ENCODE data around the gene EGFR. TPM values are rescaled to one million over a fixed set of nuclear protein-coding genes. Genes with fewer than 3 reads are reported as not detected.
"Not testable (repeated sequence)": the region's sequence is repeated elsewhere in the genome, so short reads cannot be mapped to it uniquely, and the experiment has no call there.

The EGFR gene
- total RNA-seq, 6 experiments from 2014 or later = 59.3 to 127 (median 93.7) TPM

GRCh38 chr7:55165176-55165861, 146.5 kb downstream of the EGFR start:
- ATAC-seq = no peak
- Histone ChIP-seq H3K36me3 (peaks cover 0 to 57% (median 30%) of the 10 kb centered on the region in 4 donors), H3K27ac (no peak overlapping the region), H3K9me3 (no peaks in the 10 kb centered on the region), H3K4me1 (no peaks in the 10 kb centered on the region), H3K4me3 (no peak overlapping the region), H3K27me3 (no peaks in the 10 kb centered on the region)
- 94% methylated on average over 8 of the region's 13 CpGs for WGBS (ENCODE audit: insufficient coverage, low coverage, low lambda C conversion rate, missing lambda C conversion rate)
- TF ChIP-seq POLR2A (IDR thresholded peaks at IDR 0.05) = no peak
- no peak for TF ChIP-seq CTCF (IDR thresholded peaks at IDR 0.05)
- intact Hi-C loops (cut with DNase I) = no loop called here
- DNase-seq = no peak

- WGBS (ENCODE audit: insufficient coverage, low coverage, low lambda C conversion rate, missing lambda C conversion rate) = 90% methylated on average over 4 of the region's 4 CpGs
- H3K4me3 ChIP-seq; ATAC-seq; H3K9me3 ChIP-seq; H3K27me3 ChIP-seq; H3K4me1 ChIP-seq; DNase-seq; intact Hi-C loops (cut with DNase I); H3K27ac ChIP-seq: not testable (repeated sequence)
- H3K36me3 ChIP-seq = peaks cover 0 to 65% (median 30%) of the 10 kb centered on the region in 4 donors
These were observed 148.5 kb downstream of the EGFR start for GRCh38 chr7:55167296-55167695.

GRCh38 chr7:55170335-55171069, 151.7 kb downstream of the EGFR start:
- Histone ChIP-seq H3K27ac (no peak overlapping the region), H3K4me1 (no peaks in the 10 kb centered on the region), H3K27me3 (no peaks in the 10 kb centered on the region), H3K9me3 (no peaks in the 10 kb centered on the region), H3K36me3 (peaks cover 0 to 68% (median 39%) of the 10 kb centered on the region in 4 donors), H3K4me3 (no peak overlapping the region)
- no peak for TF ChIP-seq CTCF (IDR thresholded peaks at IDR 0.05)
- TF ChIP-seq POLR2A (IDR thresholded peaks at IDR 0.05) = no peak
- WGBS (ENCODE audit: insufficient coverage, low coverage, low lambda C conversion rate, missing lambda C conversion rate) = 80% methylated on average over 8 of the region's 11 CpGs
- no peak for ATAC-seq
- intact Hi-C loops (cut with DNase I) = no loop called here
- no peak for DNase-seq

GRCh38 chr7:55171157-55171556, 152.3 kb downstream of the EGFR start:
- Histone ChIP-seq H3K4me1 (no peaks in the 10 kb centered on the region), H3K27ac (no peak overlapping the region), H3K27me3 (no peaks in the 10 kb centered on the region), H3K36me3 (peaks cover 0 to 62% (median 37%) of the 10 kb centered on the region in 4 donors), H3K9me3 (no peaks in the 10 kb centered on the region), H3K4me3 (no peak overlapping the region)
- TF ChIP-seq POLR2A (IDR thresholded peaks at IDR 0.05) (no peak), CTCF (IDR thresholded peaks at IDR 0.05) (no peak)
- intact Hi-C loops (cut with DNase I) = no loop called here
- 79% methylated on average over 5 of the region's 7 CpGs for WGBS (ENCODE audit: insufficient coverage, low coverage, low lambda C conversion rate, missing lambda C conversion rate)
- no peak for DNase-seq
- peak in 2 of 4 donors; percentile 17 to 21 for ATAC-seq

GRCh38 chr7:55172161-55172560, 153.3 kb downstream of the EGFR start:
- intact Hi-C loops (cut with DNase I) = no loop called here
- H3K27me3 ChIP-seq = no peaks in the 10 kb centered on the region
- peaks cover 0 to 62% (median 35%) of the 10 kb centered on the region in 4 donors for H3K36me3 ChIP-seq
- TF ChIP-seq CTCF (IDR thresholded peaks at IDR 0.05) (no peak), POLR2A (IDR thresholded peaks at IDR 0.05) (no peak)
- H3K4me3 ChIP-seq = no peak overlapping the region
- DNase-seq (no peak), ATAC-seq (no peak)
- no peak overlapping the region for H3K27ac ChIP-seq
- WGBS (ENCODE audit: insufficient coverage, low coverage, low lambda C conversion rate, missing lambda C conversion rate) = 94% methylated on average over 5 of the region's 5 CpGs
- peaks cover 0 to 5% (median 2%) of the 10 kb centered on the region in 4 donors for H3K4me1 ChIP-seq
- no peaks in the 10 kb centered on the region for H3K9me3 ChIP-seq

Data from right lobe of liver (tissue), 6 donors.